ENCODE data around the gene SHLD1. TPM values are rescaled to one million over a fixed set of nuclear protein-coding genes. Genes with fewer than 3 reads are reported as not detected.

Gene SHLD1
- polyA plus RNA-seq, 1 donor from 2014 or later = 15.3 TPM

GRCh38 chr20:5842465-5842864, 92.3 kb downstream of the SHLD1 start:
- no peaks in the 10 kb centered on the region for H3K27me3 ChIP-seq (ENCODE audit: insufficient read depth, low read depth, low read length)
- H2AFZ ChIP-seq (ENCODE audit: low read depth, low read length) = no peak overlapping the region
- H3F3A ChIP-seq (ENCODE audit: insufficient read depth, low read length, poor library complexity, severe bottlenecking) = peaks cover 6% of the 10 kb centered on the region
- no peaks in the 10 kb centered on the region for H3K9me3 ChIP-seq (ENCODE audit: low read length)
- H3K27ac ChIP-seq (ENCODE audit: low read length) = no peak overlapping the region
- no peaks in the 10 kb centered on the region for H3K79me2 ChIP-seq (replicated peaks; ENCODE audit: insufficient read depth, low read length)
- TF ChIP-seq EZH2 (IDR thresholded peaks at IDR 0.05; ENCODE audit: borderline replicate concordance, insufficient read depth, low read length, poor library complexity, severe bottlenecking) (no peak), SMC3 (conservative IDR thresholded peaks at IDR 0.05; ENCODE audit: poor library complexity) (no peak), RAD21 (conservative IDR thresholded peaks at IDR 0.05) (no peak), TAF1 (IDR thresholded peaks at IDR 0.05; ENCODE audit: low read depth) (no peak), CTCF (IDR thresholded peaks at IDR 0.05; ENCODE audit: poor library complexity, severe bottlenecking) (no peak), EP300 (conservative IDR thresholded peaks at IDR 0.05; ENCODE audit: poor library complexity, severe bottlenecking) (no peak)
- H3K9me2 ChIP-seq (ENCODE audit: insufficient read depth, low read length) = no peaks in the 10 kb centered on the region
- H4K20me1 ChIP-seq (ENCODE audit: insufficient read depth) = no peaks in the 10 kb centered on the region
- H3K9ac ChIP-seq (ENCODE audit: low read length) = no peak overlapping the region
- no peak overlapping the region for H3K4me2 ChIP-seq (ENCODE audit: low read length)
- H3K4me3 ChIP-seq (ENCODE audit: low read length) = no peak overlapping the region
- no peaks in the 10 kb centered on the region for H3K36me3 ChIP-seq (ENCODE audit: insufficient read depth, low read length)

- H3K9me2 ChIP-seq (ENCODE audit: insufficient read depth, low read length) = no peaks in the 10 kb centered on the region
- TF ChIP-seq SMC3 (conservative IDR thresholded peaks at IDR 0.05; ENCODE audit: poor library complexity) = no peak
- no peak for TF ChIP-seq RAD21 (conservative IDR thresholded peaks at IDR 0.05)
- TF ChIP-seq TAF1 (IDR thresholded peaks at IDR 0.05; ENCODE audit: low read depth) = no peak
- no peaks in the 10 kb centered on the region for H3K27me3 ChIP-seq (ENCODE audit: insufficient read depth, low read depth, low read length)
- no peaks in the 10 kb centered on the region for H3K79me2 ChIP-seq (replicated peaks; ENCODE audit: insufficient read depth, low read length)
- peaks cover 6% of the 10 kb centered on the region for H3F3A ChIP-seq (ENCODE audit: insufficient read depth, low read length, poor library complexity, severe bottlenecking)
- H3K27ac ChIP-seq (ENCODE audit: low read length) = no peak overlapping the region
- H3K9me3 ChIP-seq (ENCODE audit: low read length) = no peaks in the 10 kb centered on the region
- no peak overlapping the region for H3K4me3 ChIP-seq (ENCODE audit: low read length)
- no peak overlapping the region for H3K4me2 ChIP-seq (ENCODE audit: low read length)
- no peak overlapping the region for H3K9ac ChIP-seq (ENCODE audit: low read length)
- no peaks in the 10 kb centered on the region for H4K20me1 ChIP-seq (ENCODE audit: insufficient read depth)
- H2AFZ ChIP-seq (ENCODE audit: low read depth, low read length) = no peak overlapping the region
- no peaks in the 10 kb centered on the region for H3K36me3 ChIP-seq (ENCODE audit: insufficient read depth, low read length)
These were observed 92.9 kb downstream of the SHLD1 start for GRCh38 chr20:5843054-5843592.

GRCh38 chr20:5844063-5844681, 94.0 kb downstream of the SHLD1 start:
- H3K9me3 ChIP-seq (ENCODE audit: low read length) = no peaks in the 10 kb centered on the region
- no peaks in the 10 kb centered on the region for H3K9me2 ChIP-seq (ENCODE audit: insufficient read depth, low read length)
- no peaks in the 10 kb centered on the region for H3K79me2 ChIP-seq (replicated peaks; ENCODE audit: insufficient read depth, low read length)
- H3K4me2 ChIP-seq (ENCODE audit: low read length) = no peak overlapping the region
- TF ChIP-seq SMC3 (conservative IDR thresholded peaks at IDR 0.05; ENCODE audit: poor library complexity) (no peak), EZH2 (IDR thresholded peaks at IDR 0.05; ENCODE audit: borderline replicate concordance, insufficient read depth, low read length, poor library complexity, severe bottlenecking) (no peak), POLR2AphosphoS5 (IDR thresholded peaks at IDR 0.05) (no peak), RAD21 (conservative IDR thresholded peaks at IDR 0.05) (no peak), REST (IDR thresholded peaks at IDR 0.05; ENCODE audit: borderline replicate concordance) (no peak), TAF1 (IDR thresholded peaks at IDR 0.05; ENCODE audit: low read depth) (no peak), CTCF (IDR thresholded peaks at IDR 0.05; ENCODE audit: poor library complexity, severe bottlenecking) (no peak), EP300 (conservative IDR thresholded peaks at IDR 0.05; ENCODE audit: poor library complexity, severe bottlenecking) (no peak), MXI1 (conservative IDR thresholded peaks at IDR 0.05; ENCODE audit: poor library complexity, severe bottlenecking) (no peak)
- no peak overlapping the region for H2AFZ ChIP-seq (ENCODE audit: low read depth, low read length)
- peaks cover 6% of the 10 kb centered on the region for H3F3A ChIP-seq (ENCODE audit: insufficient read depth, low read length, poor library complexity, severe bottlenecking)
- no peaks in the 10 kb centered on the region for H3K27me3 ChIP-seq (ENCODE audit: insufficient read depth, low read depth, low read length)
- no peak overlapping the region for H3K9ac ChIP-seq (ENCODE audit: low read length)
- H4K20me1 ChIP-seq (ENCODE audit: insufficient read depth) = no peaks in the 10 kb centered on the region
- no peaks in the 10 kb centered on the region for H3K36me3 ChIP-seq (ENCODE audit: insufficient read depth, low read length)
- H3K4me3 ChIP-seq (ENCODE audit: low read length) = no peak overlapping the region
- no peak overlapping the region for H3K27ac ChIP-seq (ENCODE audit: low read length)
